M059J (cell line): ENCODE results near the gene GRK4. TPM values are rescaled to one million over a fixed set of nuclear protein-coding genes. Genes with fewer than 3 reads are reported as not detected.

ENCODE experiments used
- DNase-seq: peaks from one replicate; pipeline ENCODE4 v3.0.0-alpha.2; 2012; ENCODE audit warnings: low read depth
- total RNA-seq: library from RNA; depleted of rRNA; stranded (reverse); fragments of >200 nt; shearing (Covaris generic); gene quantifications from 2 replicates; pipeline ENCODE4 v1.2.3, GENCODE V29; 2014; rRNA removed

Gene GRK4
- total RNA-seq, 1 experiment from 2014 or later, result 2.5 TPM

DNA sequence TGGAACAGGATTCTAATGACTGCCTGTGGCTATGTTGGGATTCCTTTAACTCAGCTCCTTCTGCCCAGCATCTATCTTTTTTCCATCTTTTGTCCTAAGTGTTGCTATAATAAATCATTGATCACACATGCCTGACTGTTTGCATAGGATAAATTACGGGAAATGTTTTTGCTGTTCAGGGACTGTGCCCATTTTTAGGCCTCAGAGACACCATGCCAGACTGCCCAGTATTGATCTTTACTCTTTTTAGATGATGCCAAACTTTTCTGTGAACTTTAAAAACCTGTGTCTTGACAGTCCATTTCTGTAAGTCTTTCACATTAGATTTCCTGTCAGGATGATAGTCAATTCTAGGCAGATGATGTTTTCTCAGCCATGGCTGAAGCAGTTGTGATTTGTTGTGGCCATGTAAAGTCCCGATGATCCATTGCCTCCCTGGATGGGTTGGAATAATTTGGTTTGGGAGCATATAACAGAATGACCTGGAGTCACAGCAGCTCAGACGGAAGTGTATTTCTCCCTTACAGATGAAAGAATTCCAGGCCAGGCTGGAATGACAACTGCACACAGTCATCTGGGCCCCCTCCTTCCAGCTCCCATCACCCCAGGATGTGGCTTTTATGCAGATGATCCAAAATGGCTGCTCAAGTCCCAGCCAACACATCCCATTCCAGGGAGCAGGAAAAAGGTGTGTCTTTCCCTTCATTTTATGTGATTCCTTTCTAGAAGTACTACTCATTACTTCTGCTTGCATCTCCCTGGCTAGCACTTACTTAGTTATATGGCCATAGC, 107.5 kb downstream of the GRK4 start:
- DNase-seq, result peak; percentile 40

DNA sequence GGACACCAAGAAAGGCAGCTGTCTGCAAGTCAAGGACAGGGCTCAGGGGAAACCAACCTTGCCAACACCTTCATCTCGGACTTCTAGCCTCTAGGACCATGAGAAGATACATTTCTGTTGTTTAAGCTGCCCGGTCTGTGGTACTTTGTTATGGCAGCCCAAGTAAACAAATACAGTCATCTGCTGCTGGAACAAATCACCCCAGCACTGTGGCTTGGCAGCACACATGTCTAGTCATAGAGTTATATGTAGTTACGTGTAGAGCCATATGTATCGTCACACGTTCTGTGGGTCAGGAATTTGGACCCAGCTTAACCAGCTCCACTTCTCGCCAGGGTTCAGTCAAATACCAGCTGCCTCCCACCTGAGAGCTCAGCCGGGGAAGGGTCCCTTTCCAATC, 108.4 kb downstream of the GRK4 start:
- peak; percentile 18 for DNase-seq

DNA sequence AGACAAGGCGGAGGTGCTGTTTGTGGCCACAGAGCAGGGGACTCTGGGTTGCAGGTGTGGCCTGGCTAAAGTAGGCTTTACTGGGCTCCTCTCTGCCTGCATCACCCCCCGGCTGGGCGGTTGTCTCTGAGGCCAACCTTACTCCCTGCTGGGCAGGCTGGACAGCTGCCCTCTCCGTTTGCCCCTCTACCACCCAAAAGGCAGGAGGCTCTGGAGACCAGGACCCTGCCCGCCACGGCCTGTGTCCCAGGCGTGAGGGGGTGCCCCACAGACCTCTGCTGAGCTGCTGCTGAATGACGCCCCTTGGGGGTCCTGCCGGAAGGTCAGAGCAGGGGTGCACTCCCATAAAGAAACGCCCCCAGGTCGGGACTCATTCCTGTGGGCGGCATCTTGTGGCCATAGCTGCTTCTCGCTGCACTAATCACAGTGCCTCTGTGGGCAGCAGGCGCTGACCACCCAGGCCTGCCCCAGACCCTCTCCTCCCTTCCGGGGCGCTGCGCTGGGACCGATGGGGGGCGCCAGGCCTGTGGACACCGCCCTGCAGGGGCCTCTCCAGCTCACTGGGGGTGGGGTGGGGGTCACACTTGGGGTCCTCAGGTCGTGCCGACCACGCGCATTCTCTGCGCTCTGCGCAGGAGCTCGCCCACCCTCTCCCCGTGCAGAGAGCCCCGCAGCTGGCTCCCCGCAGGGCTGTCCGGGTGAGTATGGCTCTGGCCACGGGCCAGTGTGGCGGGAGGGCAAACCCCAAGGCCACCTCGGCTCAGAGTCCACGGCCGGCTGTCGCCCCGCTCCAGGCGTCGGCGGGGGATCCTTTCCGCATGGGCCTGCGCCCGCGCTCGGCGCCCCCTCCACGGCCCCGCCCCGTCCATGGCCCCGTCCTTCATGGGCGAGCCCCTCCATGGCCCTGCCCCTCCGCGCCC, 110.0 kb downstream of the GRK4 start:
- no peak for DNase-seq

DNA sequence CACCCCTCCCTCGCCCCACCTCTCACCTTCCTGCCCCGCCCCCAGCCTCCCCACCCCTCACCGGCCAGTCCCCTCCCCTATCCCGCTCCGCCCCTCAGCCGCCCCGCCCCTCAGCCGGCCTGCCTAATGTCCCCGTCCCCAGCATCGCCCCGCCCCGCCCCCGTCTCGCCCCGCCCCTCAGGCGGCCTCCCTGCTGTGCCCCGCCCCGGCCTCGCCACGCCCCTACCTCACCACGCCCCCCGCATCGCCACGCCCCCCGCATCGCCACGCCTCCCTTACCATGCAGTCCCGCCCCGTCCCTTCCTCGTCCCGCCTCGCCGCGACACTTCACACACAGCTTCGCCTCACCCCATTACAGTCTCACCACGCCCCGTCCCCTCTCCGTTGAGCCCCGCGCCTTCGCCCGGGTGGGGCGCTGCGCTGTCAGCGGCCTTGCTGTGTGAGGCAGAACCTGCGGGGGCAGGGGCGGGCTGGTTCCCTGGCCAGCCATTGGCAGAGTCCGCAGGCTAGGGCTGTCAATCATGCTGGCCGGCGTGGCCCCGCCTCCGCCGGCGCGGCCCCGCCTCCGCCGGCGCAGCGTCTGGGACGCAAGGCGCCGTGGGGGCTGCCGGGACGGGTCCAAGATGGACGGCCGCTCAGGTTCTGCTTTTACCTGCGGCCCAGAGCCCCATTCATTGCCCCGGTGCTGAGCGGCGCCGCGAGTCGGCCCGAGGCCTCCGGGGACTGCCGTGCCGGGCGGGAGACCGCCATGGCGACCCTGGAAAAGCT, 110.9 kb downstream of the GRK4 start, which contains the start of the genes HTT and HTT-AS:
TSS of gene HTT (plus strand) at position 604 of the 768 bp plus-strand sequence. CDS start at position 749, 145 bp downstream.
TSS of gene HTT-AS (minus strand) at position 461 of the 768 bp plus-strand sequence.
- peak; percentile 87 for DNase-seq

DNA sequence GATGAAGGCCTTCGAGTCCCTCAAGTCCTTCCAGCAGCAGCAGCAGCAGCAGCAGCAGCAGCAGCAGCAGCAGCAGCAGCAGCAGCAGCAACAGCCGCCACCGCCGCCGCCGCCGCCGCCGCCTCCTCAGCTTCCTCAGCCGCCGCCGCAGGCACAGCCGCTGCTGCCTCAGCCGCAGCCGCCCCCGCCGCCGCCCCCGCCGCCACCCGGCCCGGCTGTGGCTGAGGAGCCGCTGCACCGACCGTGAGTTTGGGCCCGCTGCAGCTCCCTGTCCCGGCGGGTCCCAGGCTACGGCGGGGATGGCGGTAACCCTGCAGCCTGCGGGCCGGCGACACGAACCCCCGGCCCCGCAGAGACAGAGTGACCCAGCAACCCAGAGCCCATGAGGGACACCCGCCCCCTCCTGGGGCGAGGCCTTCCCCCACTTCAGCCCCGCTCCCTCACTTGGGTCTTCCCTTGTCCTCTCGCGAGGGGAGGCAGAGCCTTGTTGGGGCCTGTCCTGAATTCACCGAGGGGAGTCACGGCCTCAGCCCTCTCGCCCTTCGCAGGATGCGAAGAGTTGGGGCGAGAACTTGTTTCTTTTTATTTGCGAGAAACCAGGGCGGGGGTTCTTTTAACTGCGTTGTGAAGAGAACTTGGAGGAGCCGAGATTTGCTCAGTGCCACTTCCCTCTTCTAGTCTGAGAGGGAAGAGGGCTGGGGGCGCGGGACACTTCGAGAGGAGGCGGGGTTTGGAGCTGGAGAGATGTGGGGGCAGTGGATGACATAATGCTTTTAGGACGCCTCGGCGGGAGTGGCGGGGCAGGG, 111.7 kb downstream of the GRK4 start:
- DNase-seq, result peak; percentile 77

DNA sequence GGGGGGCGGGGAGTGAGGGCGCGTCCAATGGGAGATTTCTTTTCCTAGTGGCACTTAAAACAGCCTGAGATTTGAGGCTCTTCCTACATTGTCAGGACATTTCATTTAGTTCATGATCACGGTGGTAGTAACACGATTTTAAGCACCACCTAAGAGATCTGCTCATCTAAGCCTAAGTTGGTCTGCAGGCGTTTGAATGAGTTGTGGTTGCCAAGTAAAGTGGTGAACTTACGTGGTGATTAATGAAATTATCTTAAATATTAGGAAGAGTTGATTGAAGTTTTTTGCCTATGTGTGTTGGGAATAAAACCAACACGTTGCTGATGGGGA, 112.2 kb downstream of the GRK4 start:
- no peak for DNase-seq

DNA sequence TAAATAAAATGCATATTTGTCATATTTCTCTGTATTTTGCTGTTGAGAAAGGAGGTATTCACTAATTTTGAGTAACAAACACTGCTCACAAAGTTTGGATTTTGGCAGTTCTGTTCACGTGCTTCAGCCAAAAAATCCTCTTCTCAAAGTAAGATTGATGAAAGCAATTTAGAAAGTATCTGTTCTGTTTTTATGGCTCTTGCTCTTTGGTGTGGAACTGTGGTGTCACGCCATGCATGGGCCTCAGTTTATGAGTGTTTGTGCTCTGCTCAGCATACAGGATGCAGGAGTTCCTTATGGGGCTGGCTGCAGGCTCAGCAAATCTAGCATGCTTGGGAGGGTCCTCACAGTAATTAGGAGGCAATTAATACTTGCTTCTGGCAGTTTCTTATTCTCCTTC, 114.4 kb downstream of the GRK4 start:
- no peak for DNase-seq

DNA sequence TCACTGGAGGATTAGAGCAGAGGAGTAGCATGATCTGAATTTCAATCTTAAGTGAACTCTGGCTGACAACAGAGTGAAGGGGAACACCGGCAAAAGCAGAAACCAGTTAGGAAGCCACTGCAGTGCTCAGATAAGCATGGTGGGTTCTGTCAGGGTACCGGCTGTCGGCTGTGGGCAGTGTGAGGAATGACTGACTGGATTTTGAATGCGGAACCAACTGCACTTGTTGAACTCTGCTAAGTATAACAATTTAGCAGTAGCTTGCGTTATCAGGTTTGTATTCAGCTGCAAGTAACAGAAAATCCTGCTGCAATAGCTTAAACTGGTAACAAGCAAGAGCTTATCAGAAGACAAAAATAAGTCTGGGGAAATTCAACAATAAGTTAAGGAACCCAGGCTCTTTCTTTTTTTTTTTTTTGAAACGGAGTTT, 116.3 kb downstream of the GRK4 start:
- DNase-seq, result no peak

DNA sequence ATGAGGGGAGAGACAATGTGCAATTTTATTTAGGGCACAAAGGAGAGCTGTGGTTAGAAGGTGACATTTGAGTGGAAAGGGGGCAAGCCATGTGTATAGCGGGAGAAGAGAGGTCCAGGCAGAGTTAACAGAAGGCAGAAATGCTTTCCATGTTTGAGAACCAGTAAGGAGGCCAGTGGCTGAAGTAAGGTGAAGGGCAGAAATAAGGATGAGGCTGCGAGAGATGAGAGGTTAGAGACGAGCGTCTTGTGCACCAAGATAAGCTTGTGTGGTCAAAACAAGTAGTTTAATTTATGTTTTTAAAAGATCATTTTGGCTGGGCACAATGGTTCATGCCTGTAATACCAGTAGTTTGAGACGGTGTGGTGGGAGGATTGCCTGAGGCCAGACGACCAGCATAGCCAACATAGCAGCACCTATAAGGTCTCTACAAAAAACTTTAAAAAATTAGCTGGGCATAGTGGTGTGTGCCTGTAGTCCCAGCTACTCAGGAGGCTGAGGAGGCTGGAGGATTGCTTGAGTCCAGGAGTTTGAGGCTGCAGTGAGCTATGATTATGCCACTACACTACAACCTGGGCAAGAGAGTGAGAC, 119.6 kb downstream of the GRK4 start:
- DNase-seq, result no peak

DNA sequence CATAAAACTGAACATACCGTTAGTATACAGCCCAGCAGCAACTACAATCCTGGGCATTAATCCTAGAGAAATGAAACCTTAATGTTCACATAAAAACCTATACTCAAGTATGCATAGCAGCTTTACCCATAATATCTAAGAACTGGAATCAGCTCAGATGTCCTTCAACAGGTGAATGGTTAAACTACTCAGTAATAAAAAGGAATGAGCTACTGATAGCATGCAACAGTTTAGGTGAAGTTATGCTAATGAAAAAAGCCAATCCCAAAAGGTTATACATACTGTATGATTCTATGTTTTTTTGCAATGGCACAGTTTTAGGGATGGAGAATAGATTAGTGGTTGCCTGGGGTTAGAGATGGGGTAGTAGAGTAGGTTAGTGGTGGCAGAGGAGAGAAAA, 120.4 kb downstream of the GRK4 start:
- no peak for DNase-seq

DNA sequence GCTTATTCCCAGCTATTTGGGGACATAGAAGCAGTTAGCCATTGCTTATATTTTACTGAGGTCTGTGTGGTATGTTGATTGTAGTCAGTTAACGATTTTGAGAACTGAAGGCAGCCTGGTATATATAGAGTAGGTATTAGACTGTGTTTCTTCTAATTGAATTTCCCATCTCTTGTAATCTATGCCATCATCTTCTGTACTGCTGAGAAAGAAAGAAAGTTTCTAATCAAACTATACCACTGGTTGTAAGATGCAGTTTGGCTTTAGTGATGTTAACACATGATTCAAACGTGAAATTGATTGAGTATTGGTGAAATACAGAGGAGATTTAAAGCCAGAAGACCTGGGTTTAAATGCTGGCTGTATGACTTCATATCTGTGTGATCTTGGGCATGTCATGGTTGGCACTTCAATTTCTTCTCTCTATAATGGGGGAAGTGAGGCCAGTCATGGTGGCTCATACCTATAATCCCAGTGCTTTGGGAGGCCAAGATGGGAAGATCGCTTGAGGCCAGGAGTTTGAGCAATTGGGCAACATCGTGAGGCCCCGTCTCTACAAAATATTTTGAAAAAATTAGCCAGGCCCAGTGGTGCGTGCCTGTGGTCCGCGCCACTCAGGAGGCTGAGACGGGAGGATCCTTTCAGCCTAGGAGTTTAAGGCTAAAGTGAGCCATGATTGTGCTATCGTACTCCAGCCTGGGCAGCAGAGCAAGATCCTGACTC, 122.7 kb downstream of the GRK4 start:
- no peak for DNase-seq

DNA sequence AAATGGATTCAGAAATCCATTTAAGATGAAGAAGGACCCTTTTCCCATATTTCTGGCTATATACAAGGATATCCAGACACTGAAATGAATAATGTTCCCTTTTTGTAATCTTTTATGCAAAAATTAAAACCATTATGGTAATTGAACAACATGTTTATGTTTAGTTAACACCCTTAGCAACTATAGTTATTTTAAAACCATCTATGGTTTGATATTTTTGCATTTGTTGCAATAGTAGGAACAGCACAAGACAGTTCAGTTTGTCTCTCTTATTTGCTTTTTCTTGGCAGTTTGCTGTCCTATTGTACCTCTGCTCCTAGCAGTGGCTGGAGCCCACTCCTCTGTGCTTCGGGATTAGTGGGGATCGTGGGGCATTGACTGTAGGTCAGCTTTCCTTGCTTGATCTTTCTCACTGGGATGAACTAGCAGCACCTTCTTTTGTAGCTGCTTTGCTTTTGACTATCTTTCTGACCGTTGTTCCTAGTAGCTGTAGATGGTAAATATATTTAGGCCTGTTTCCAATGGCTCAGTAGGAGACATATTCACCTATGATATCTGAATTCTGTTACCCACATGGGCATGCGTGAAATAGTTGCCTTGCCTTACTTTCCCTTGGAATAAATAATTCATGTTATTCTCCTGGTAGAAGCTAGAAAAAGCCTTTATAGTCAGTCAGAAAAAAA, 123.9 kb downstream of the GRK4 start:
- DNase-seq, result no peak

Other genes with a start within 250 kb of the GRK4 start
- gene TNIP2, start 207.2 kb upstream of the GRK4 start, total RNA-seq, result 27.9 and 49.4 TPM in 2 replicates
- gene SH3BP2, start 170.5 kb upstream of the GRK4 start, total RNA-seq, result 18.7 and 28.7 TPM in 2 replicates
- 143 and 193 TPM in 2 replicates for gene ADD1, start 119.7 kb upstream of the GRK4 start, total RNA-seq
- gene NOP14, start 165 bp upstream of the GRK4 start, total RNA-seq, result 12.3 and 18.0 TPM in 2 replicates
- not detected in 2 replicates for gene HTT-AS, start 111.0 kb downstream of the GRK4 start, total RNA-seq
- 14.2 and 46.2 TPM in 2 replicates for gene HTT, start 111.1 kb downstream of the GRK4 start, total RNA-seq